Neuronal stem cell (in vitro differentiated cells): ENCODE results near the gene CHST15.
A peak's percentile ranks its signal among the peaks of the same experiment; 100 is the strongest.

Experiments
- DNase-seq: peaks from one replicate; pipeline ENCODE4 v3.0.0-alpha.2; 2013; ENCODE audit warnings: low spot score
- H2AFZ ChIP-seq: one replicate; pipeline ENCODE4 v1.6.1; 2013; ENCODE audit warnings: mild to moderate bottlenecking, low read length, inconsistent platforms
- H2AK5ac ChIP-seq: 2 replicates; pipeline ENCODE4 v1.6.1; 2013; ENCODE audit warnings: low read depth, mild to moderate bottlenecking, inconsistent platforms, low read length, moderate library complexity, mixed read lengths
- H2BK120ac ChIP-seq: 2 replicates; pipeline ENCODE4 v1.6.1; 2013; ENCODE audit warnings: low read depth, mild to moderate bottlenecking, inconsistent platforms, low read length, moderate library complexity, mixed read lengths
- H2BK12ac ChIP-seq: one replicate; pipeline ENCODE4 v1.6.1; 2013; ENCODE audit warnings: low read length, inconsistent platforms
- H2BK15ac ChIP-seq: 2 replicates; pipeline ENCODE4 v1.6.1; 2013; ENCODE audit warnings: mild to moderate bottlenecking, low read length, inconsistent platforms, mixed read lengths
- H2BK5ac ChIP-seq: one replicate; pipeline ENCODE4 v1.6.1; 2013; ENCODE audit warnings: inconsistent platforms, mild to moderate bottlenecking, low read length, moderate library complexity
- H3K14ac ChIP-seq: one replicate; pipeline ENCODE4 v1.6.1; 2013; ENCODE audit warnings: low read length, inconsistent platforms
- H3K18ac ChIP-seq: 2 replicates; pipeline ENCODE4 v1.6.1; 2013; ENCODE audit warnings: low read length, inconsistent platforms
- H3K23ac ChIP-seq: 2 replicates; pipeline ENCODE4 v1.6.1; 2013; ENCODE audit warnings: low read depth, mild to moderate bottlenecking, mixed read lengths, low read length, inconsistent platforms; ENCODE audit not compliant: poor library complexity
- H3K27ac ChIP-seq: replicated peaks from 3 replicates; pipeline ENCODE4 v1.5.1; 2013; ENCODE audit warnings: low read length, inconsistent platforms
- H3K27me3 ChIP-seq, 3 experiments: 2 replicates each; pipeline ENCODE4 v1.6.1; 2013; ENCODE audit warnings: low read length in 3 of 3, mild to moderate bottlenecking in 2 of 3, inconsistent platforms in 1 of 3, low read depth in 1 of 3, mixed read lengths in 1 of 3, moderate library complexity in 1 of 3; ENCODE audit not compliant: control insufficient read depth in 3 of 3, insufficient read depth in 3 of 3
- H3K36me3 ChIP-seq, 2 donors: replicated peaks in 1 of 2; 2 replicates each; pipeline ENCODE4 v1.6.1; 2013; ENCODE audit warnings: low read length in 2 of 2; ENCODE audit not compliant: control insufficient read depth in 2 of 2, insufficient read depth in 2 of 2
- H3K4ac ChIP-seq: 2 replicates; pipeline ENCODE4 v1.6.1; 2013; ENCODE audit warnings: inconsistent platforms, mild to moderate bottlenecking, low read length, moderate library complexity
- H3K4me1 ChIP-seq, 2 donors: 1 replicate in 1 of 2; 2 replicates in 1 of 2; pipeline ENCODE4 v1.6.1; 2013; ENCODE audit warnings: low read length in 2 of 2, low read depth in 1 of 2; ENCODE audit not compliant: control insufficient read depth in 2 of 2, insufficient read depth in 1 of 2
- H3K4me2 ChIP-seq: one replicate; pipeline ENCODE4 v1.6.1; 2013; ENCODE audit warnings: mild to moderate bottlenecking, low read length, inconsistent platforms; ENCODE audit not compliant: insufficient read depth, poor library complexity, severe bottlenecking
- H3K4me3 ChIP-seq, 2 donors: 2 replicates each; pipeline ENCODE4 v1.5.1; 2013; ENCODE audit warnings: low read length in 2 of 2, mild to moderate bottlenecking in 2 of 2, inconsistent platforms in 1 of 2, moderate library complexity in 1 of 2
- H3K79me1 ChIP-seq: one replicate; pipeline ENCODE4 v1.6.1; 2013; ENCODE audit warnings: low read depth, mild to moderate bottlenecking, inconsistent platforms, low read length, moderate library complexity
- H3K9ac ChIP-seq: one replicate; pipeline ENCODE4 v1.6.1; 2013; ENCODE audit warnings: mild to moderate bottlenecking, low read depth, low read length, inconsistent platforms; ENCODE audit not compliant: poor library complexity
- H3K9me3 ChIP-seq, 2 donors: replicated peaks in 1 of 2; 2 replicates each; pipeline versions ENCODE3 to v1.6.1; 2013; ENCODE audit warnings: low read length in 2 of 2, mild to moderate bottlenecking in 2 of 2, inconsistent platforms in 1 of 2, low read depth in 1 of 2, mixed read lengths in 1 of 2, moderate library complexity in 1 of 2; ENCODE audit not compliant: control insufficient read depth in 2 of 2, insufficient read depth in 1 of 2
- H4K8ac ChIP-seq: one replicate; pipeline ENCODE4 v1.6.1; 2013; ENCODE audit warnings: low read depth, mild to moderate bottlenecking, inconsistent platforms, low read length, moderate library complexity
- H4K91ac ChIP-seq: one replicate; pipeline ENCODE4 v1.6.1; 2013; ENCODE audit warnings: low read length, low read depth, mild to moderate bottlenecking, inconsistent platforms; ENCODE audit not compliant: poor library complexity
- WGBS, 2 donors: extraction: QIAGEN DNeasy Blood & Tissue Kit; methylation state at CpG; one replicate each; pipeline ENCODE4 v1.1.7; 2013; ENCODE audit warnings: missing lambda C conversion rate in 2 of 2, mixed read lengths in 1 of 2; ENCODE audit not compliant: insufficient read length in 2 of 2, insufficient replicate concordance in 1 of 2; ENCODE audit errors: extremely low coverage in 2 of 2; 5-methylcytosine and 5-hydroxymethylcytosine counted together

The CHST15 gene

GRCh38 chr10:124003070-124003419, 90.4 kb downstream of the CHST15 start:
- Histone ChIP-seq H3K27me3 (no peaks in the 10 kb centered on the region), H2BK15ac (no peak overlapping the region), H2BK5ac (no peak overlapping the region), H3K4me3 (no peak overlapping the region), H2AFZ (no peak overlapping the region), H3K36me3 (peaks cover 0 to 19% of the 10 kb centered on the region in 2 donors), H4K91ac (no peak overlapping the region), H3K18ac (no peak overlapping the region), H2BK12ac (no peak overlapping the region), H3K14ac (no peak overlapping the region), H3K9ac (no peak overlapping the region), H4K8ac (no peak overlapping the region), H2BK120ac (no peak overlapping the region), H3K4me2 (no peak overlapping the region), H3K27ac (no peak overlapping the region), H3K9me3 (no peaks in the 10 kb centered on the region), H3K23ac (no peak overlapping the region), H3K79me1 (no peaks in the 10 kb centered on the region), H3K4ac (no peak overlapping the region), H2AK5ac (no peak overlapping the region), H3K4me1 (peaks cover 0 to 6% of the 10 kb centered on the region in 2 donors)
- no CpG with 5 or more reads among the region's 7 CpGs for WGBS, 2 donors
- no peak for DNase-seq

GRCh38 chr10:124002391-124003069, 90.9 kb downstream of the CHST15 start:
- H2BK12ac ChIP-seq, result no peak overlapping the region
- H3K18ac ChIP-seq, result no peak overlapping the region
- peaks cover 0 to 14% of the 10 kb centered on the region in 2 donors for H3K36me3 ChIP-seq
- peak overlapping the region; percentile 72 for H3K14ac ChIP-seq
- H3K4me1 ChIP-seq, result peaks cover 0 to 6% of the 10 kb centered on the region in 2 donors
- no peaks in the 10 kb centered on the region for H3K79me1 ChIP-seq
- no peak overlapping the region for H3K23ac ChIP-seq
- no peak overlapping the region for H3K27ac ChIP-seq
- no peak overlapping the region for H4K91ac ChIP-seq
- H2BK120ac ChIP-seq, result no peak overlapping the region
- no peak overlapping the region for H2BK15ac ChIP-seq
- H3K27me3 ChIP-seq, result no peaks in the 10 kb centered on the region
- no peaks in the 10 kb centered on the region for H3K9me3 ChIP-seq
- no peak overlapping the region for H4K8ac ChIP-seq
- DNase-seq, result no peak
- H3K4me3 ChIP-seq, result no peak overlapping the region
- no peak overlapping the region for H2BK5ac ChIP-seq
- H3K4ac ChIP-seq, result no peak overlapping the region
- H3K9ac ChIP-seq, result no peak overlapping the region
- no CpG with 5 or more reads among the region's 6 CpGs for WGBS, 2 donors
- no peak overlapping the region for H2AFZ ChIP-seq
- H3K4me2 ChIP-seq, result no peak overlapping the region
- no peak overlapping the region for H2AK5ac ChIP-seq

DNA sequence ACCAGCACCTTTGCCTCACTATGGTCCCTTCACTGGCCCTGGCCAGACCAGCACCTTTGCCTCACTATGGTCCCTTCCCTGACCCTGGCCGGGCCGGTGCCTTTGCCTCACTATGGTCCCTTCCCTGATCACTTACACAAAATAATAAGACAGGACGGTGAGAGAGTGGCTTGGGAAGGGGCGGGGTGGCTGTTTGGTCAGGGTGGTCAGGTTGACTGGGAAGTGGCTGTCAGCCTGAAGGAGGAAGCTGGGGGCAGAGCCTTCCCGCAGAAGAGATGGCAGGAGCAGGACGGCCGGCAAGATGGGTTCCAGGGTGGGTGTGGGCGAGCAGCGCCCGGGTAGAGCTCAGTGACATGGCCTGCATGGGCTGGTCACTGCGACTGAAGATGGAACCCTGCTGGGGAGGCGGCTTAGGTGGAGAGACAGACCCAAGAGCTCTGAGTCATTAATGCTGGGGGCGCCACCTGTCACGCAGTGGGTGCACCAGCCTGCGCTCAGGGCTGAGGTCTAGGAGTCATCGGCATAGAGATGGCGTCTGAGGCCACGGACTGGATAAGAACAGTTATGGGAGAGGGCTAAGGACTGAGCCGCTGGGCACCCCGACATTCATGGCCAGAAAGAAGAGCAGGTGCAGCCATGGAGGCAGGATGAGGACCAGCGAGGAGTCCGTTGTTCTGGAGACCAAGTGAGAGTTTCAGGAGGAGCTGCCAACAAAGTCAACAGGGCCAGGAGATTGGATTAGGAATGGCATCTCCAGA, 91.8 kb downstream of the CHST15 start:
- DNase-seq, result no peak
- H3K18ac ChIP-seq, result peak overlapping the region; percentile 54

DNA sequence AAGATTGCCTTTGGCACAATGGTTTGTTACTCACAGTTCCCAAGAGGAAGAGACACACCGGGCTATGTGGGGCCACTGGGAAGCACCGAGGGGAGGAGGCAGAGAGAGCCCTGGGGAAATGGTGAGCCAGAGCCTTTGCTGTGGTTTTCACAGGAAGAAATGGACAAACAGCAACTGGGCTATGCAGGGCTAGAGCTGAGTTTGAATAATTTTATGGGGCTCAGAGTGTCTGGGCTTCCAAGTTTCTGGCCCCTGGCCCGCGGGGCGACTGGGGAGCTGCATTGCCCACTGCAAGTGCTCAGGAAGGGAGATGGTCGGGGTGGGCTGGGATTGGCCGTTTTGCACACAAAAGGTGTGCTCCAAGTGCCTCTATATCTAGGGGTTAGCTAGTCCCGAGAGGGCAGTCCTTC, 92.6 kb downstream of the CHST15 start:
- H2AK5ac ChIP-seq, result no peak overlapping the region
- H3K27me3 ChIP-seq, result peaks cover 0 to 3% (median 0%) of the 10 kb centered on the region in 3 experiments
- no peaks in the 10 kb centered on the region for H3K9me3 ChIP-seq
- H3K4me3 ChIP-seq, result no peak overlapping the region
- H3K23ac ChIP-seq, result no peak overlapping the region
- no peak overlapping the region for H3K4me2 ChIP-seq
- H2AFZ ChIP-seq, result no peak overlapping the region
- no peak overlapping the region for H3K27ac ChIP-seq
- no peak overlapping the region for H3K14ac ChIP-seq
- no peak overlapping the region for H2BK12ac ChIP-seq
- no peak overlapping the region for H2BK5ac ChIP-seq
- no peak overlapping the region for H3K18ac ChIP-seq
- H3K79me1 ChIP-seq, result no peaks in the 10 kb centered on the region
- WGBS, 2 donors, result no CpG with 5 or more reads among the region's 8 CpGs
- DNase-seq, result no peak
- no peak overlapping the region for H2BK15ac ChIP-seq
- H3K36me3 ChIP-seq, result no peaks in the 10 kb centered on the region
- H3K4ac ChIP-seq, result no peak overlapping the region
- H3K9ac ChIP-seq, result no peak overlapping the region
- peaks cover 0 to 2% of the 10 kb centered on the region in 2 donors for H3K4me1 ChIP-seq
- H2BK120ac ChIP-seq, result no peak overlapping the region
- no peak overlapping the region for H4K8ac ChIP-seq
- H4K91ac ChIP-seq, result no peak overlapping the region

More for the DNA sequence above, 91.8 kb downstream of the CHST15 start:
- Histone ChIP-seq H4K91ac (no peak overlapping the region), H3K4me2 (no peak overlapping the region), H2BK15ac (no peak overlapping the region), H2BK120ac (no peak overlapping the region), H3K36me3 (peaks cover 0 to 4% of the 10 kb centered on the region in 2 donors), H3K9ac (no peak overlapping the region), H4K8ac (no peak overlapping the region), H3K4me3 (no peak overlapping the region), H3K9me3 (no peaks in the 10 kb centered on the region), H3K79me1 (no peaks in the 10 kb centered on the region), H2BK5ac (no peak overlapping the region), H3K4me1 (peaks cover 0 to 5% of the 10 kb centered on the region in 2 donors), H2BK12ac (no peak overlapping the region), H3K27ac (no peak overlapping the region), H3K4ac (no peak overlapping the region), H2AFZ (no peak overlapping the region), H3K27me3 (no peaks in the 10 kb centered on the region), H3K23ac (no peak overlapping the region), H2AK5ac (no peak overlapping the region), H3K14ac (no peak overlapping the region)
- no CpG with 5 or more reads among the region's 22 CpGs for WGBS, 2 donors
